Activated T-cell treated with anti-CD3 and anti-CD28 coated beads, Interleukin-2, amount 50 U/mL, for 1 hour (primary cell): ENCODE measurements around the gene G6PC3.

Experiments
- DNase-seq: peaks from one replicate; pipeline ENCODE4 v3.0.0-alpha.2; 2020

The G6PC3 gene

DNA sequence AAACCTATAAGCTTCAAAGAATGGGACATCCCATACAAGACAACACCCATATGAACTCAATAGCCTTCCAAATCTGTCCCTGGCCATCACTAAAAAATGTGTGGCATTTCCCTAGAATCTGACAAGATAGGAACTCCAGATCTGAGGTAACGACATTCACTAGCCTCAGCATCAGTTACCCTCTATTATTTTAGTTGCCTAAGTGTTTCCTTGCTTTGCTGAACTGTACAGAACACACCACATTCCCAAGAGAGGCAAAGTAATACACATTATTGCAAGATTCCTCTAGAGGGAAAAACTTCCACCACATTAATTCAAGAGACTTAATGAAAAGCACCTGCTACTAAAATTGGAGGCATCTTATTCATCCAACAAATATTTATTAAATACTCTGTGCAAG lies 9.1 kb upstream of the G6PC3 start:
- no peak for DNase-seq

DNA sequence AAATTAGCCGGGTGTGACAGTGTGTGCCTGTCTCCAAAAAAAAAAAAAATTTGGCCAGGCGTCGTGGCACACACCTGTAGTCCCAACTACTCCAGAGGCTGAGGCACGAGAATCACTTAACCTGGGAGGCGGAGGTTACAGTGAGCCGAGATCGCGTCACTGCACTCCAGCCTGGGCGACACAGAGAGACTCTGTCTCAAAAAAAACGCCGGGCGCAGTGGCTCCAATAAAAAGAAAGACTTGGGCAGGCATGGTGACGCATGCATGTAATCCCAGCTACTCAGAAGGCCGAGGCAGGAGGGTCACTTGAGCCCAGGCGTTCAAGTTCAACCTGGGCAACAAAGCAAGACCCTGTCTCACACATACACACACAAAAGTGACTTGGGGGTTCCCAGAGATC lies 7.7 kb upstream of the G6PC3 start:
- DNase-seq: no peak

DNA sequence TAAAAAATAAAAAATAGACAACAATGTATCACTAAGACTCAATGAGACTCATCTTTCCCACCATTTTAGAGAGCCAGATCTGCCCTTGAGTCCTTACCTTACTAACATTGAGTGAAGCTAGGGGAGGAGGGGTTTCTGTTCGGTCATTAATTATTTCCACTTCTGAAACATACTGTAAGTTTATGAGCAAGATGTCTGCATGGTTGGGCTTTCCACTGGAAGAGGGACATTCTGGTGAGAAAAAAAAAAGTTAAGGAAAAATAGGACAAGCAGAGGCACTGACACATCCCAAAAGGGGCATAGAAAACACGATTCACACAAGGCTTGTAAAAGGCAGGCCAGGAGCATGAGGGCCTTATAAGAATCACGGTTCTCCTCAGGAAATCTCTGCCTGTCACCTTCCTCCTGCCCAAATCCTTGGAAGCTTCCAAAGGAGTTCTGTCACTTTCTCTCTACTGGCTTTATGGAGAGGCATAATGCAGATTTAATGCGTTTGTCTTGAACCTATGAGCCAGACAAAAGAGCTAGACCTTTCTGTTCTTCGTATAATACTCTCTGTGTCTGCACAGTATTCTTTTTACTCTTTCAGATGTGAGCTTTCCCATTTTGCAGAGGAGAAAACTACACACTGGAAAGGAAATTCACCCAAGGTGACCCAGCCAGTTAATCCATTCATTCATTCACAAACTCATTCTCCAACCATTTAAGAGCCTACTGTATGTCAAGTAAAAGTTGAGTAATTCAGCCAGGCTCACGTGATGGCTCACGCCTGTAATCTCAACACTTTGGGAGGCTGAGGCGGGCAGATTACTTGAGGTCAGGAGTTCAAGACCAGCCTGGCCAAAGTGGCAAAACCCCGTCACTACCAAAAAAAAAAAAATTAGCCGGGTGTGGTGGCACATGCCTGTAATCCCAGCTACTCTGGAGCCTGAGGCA lies 6.6 kb upstream of the G6PC3 start:
- no peak for DNase-seq

DNA sequence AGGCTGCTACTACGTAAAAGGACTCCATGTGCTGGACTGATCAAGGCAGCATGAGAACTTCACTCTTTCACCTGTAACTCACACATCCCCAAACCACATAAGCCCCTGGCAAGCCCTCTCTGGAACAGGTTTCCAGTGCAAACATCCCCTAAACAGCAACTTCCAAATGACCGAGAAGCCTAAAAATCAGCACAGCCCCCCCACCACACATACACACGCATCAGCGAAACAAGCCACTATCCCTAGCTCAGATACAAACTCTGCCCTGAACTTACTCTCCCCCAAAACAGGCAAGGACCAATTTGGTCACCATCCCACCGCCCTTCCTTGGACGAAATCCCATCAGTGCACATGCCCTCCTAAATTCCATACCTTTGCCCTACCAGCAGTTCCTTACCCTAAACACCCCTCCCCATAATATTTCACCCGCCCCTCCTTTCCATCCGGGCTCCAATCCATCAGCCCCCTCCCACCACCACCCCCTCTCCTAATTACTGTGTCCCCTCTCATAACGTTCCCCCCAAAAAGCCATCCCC lies 4.8 kb upstream of the G6PC3 start:
- DNase-seq: peak; percentile 31

DNA sequence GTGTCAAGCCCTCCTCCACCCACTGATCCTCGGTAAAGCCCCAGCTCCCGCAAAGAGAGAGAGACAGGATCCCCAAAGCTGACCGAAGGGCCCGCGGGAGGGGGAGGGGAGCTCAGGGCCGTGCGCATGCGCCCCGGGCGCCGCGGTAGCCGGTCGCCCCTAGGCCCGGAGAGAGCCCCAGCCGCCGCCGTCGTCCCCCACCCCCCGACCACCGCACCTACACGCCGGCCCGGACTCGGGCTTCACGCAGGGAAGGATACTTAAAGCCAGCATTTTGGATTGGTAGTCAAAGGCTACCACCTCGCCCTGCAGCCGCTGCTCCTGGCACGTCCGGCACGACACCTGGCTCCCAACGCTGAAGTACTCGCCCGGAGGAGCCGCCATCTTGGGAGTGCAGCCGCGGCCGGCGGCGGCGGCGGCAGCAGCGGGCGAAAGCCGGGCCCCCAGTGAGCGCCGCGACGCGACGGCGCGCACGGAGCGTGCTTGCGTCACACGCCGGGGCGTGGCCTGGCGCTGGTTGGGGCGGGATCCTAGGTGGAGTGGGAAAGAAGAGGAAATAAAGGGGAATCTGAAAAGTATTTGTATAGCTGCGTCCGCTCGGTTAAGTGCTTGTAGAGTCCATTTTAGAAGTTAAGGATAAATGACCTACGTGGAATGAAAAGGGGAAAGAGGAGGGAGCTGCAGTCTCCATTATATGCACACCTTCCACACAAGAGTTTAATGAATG lies 4.2 kb upstream of the G6PC3 start, which contains the start of gene LSM12:
LSM12 (minus strand) TSS at position 468 of the 727 bp plus-strand sequence; CDS start at position 384, 84 bp downstream.
- DNase-seq: peak; percentile 97

DNA sequence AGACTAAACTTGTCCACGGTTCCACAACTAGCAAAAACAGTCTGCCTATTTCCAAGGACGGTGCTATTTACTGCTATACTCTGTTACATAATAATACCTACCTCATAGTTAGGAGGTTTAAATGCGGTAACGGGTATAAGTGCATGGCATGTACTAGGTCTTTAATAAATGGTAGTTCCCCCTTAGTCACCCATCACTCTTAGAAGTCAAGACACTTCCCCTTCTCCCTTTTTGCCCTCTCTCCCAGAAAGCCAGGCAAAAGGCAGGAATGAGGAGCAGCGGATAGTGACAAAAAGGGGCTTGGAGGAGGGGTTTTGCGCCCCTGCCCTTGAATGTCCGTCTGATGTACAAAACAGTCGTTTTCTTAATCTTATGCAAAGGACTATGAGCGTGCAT lies 3.0 kb upstream of the G6PC3 start:
- DNase-seq: no peak

DNA sequence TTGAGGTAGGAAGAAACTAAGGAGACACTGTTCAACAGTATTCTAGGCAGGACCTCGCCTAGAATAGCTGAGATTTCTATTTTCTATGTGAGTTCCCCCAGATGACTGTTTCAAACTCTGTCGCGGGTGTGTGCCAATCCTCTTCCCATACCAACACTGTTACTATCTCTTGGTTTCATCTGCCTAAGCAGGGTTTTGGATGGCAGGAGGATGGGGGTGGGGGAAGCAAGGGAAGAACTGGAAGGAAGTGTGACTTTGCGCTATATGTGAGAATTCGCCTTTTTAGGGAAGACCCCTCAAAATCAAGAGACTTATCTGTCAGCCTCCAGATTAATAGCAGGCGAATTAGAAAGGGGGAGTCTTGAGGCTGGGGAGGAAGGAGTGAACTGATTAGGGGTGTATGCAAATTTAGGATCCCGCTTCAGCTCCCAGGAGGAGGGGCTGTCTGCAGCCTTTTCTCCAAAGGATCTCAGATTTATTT lies 521 bp upstream of the G6PC3 start:
- no peak for DNase-seq

DNA sequence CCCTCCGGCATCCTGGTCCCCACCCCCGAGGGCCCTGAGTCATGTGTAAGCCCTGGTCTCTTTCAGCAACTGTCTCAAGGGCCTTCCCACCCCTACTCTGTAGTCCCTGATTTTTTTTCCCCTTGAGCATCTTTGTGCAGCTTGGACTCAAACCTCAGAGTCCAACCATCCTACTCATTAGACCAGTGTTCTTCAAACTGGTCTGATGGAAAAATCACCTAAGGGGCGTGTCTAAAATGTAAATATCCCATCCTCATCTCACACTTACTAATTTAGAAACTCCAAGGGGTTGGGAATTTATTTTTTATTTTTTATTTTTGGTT lies 624 bp downstream of the G6PC3 start:
- DNase-seq: no peak

DNA sequence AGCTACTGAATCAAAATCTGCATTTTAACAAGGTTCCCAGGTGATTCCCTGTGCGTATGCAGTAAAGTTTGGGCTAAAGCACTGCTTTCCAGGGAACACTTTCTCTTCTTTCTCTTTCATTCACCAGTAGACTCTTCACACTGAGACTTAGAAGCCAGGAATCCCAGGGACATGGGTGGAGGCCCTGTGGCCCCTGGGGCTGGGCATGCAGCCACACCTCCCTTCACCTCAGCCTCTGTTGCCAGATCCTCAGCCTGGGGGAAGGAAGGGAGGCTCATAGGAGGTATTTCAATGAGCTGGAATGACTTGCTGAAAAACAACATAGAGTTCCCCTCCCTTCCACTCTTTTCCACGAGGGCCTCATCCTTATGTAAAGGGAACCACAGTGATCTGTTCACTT lies 1.2 kb downstream of the G6PC3 start:
- no peak for DNase-seq

DNA sequence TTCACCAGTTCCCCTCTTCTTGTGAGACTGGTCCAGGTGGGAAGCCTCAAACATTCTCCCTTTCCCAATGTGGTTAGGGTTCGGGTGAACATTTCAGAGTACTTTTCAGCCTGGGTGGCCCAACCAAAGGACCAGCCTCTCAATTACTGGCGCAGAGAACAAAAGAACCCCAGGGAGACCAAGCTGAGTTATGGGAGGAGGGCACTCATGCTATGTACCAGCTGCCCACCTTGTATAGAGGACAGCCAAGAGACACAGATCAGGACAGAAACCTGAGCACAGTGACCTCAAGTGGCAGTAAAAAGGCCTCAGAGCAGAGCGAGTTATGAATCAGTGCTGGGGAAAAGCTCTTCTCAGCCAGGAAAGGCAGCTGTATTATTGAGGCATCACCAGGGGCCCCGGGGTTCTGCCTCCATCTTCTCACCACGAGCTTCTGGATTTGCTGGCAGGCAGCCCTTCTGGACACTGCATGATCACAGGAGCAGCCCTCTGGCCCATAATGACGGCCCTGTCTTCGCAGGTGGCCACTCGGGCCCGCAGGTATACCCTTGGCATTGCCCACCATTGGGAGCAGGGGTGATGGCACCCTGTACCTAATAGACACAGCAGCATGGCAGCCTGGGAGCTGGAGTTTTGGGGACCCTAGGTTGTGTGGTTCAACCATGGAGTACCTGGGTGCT lies 3.8 kb downstream of the G6PC3 start:
- DNase-seq: no peak

DNA sequence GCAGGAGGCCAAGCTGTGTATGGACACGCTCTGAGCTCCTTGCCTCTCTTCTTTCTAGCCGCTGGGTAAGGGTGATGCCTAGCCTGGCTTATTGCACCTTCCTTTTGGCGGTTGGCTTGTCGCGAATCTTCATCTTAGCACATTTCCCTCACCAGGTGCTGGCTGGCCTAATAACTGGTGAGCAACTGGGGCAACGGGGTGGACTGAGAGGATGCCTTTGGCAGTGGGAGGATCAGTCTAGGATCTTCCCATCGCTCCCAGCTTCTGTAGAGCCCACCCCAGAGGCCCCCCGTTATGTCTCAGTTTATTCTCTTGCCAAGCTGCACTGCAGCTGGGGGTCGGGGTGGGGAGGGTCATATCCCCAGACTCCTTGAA lies 4.4 kb downstream of the G6PC3 start:
- DNase-seq: no peak

DNA sequence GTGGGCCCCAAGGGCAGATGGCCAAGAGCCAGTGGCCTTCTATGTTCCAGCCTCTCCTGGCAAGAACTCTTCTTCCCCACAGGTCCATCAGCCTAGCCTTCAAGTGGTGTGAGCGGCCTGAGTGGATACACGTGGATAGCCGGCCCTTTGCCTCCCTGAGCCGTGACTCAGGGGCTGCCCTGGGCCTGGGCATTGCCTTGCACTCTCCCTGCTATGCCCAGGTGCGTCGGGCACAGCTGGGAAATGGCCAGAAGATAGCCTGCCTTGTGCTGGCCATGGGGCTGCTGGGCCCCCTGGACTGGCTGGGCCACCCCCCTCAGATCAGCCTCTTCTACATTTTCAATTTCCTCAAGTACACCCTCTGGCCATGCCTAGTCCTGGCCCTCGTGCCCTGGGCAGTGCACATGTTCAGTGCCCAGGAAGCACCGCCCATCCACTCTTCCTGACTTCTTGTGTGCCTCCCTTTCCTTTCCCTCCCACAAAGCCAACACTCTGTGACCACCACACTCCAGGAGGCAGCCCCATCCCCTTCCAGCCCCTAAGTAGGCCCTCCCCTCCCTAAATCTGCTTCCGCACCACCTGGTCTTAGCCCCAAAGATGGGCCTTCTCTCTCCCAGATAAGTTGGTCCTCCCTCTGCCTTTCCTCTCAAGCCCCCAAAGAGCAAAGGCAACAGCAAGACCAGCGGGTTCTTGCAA lies 5.2 kb downstream of the G6PC3 start:
- DNase-seq: no peak

DNA sequence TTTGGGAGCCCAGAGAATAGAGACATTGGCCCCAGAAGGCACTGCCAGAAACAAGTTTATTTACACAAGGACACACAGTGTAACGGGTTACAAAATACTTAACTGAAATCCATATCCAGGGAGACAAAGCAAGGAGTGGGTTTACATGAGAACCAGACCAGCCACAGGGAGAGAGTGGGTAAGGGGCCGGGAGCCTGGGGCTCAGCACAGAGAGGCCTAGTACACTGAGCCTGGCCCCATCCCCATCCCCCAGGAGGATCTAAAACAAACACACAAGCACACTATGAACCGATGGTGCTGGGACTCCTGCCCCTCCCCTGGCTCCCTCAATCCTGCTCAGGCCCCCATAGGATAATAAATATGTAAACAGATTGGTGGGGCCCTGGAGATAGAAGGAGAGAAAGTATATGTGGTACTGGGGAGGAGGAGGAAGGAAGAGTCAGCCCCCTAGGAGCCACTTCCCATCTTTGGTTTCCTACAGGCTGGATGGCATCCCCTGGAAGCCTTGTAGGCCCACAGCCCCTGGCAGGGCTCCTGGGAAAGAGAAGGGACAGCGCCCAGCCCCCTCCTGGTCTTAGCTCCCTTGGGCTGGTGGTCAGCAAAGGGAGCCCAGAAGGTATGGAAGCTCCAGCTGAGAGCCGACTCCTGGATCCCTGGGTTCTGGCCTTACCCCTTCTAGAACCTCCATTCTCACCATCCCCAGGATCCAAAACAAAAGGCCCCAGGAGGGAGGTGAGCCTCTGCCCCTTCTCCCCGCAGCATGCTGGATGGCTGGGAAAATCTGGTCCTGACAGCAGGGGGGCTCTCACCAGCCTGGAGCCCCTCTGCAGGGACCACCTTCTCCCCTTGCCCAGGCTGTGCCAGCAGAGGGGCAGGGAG lies 6.4 kb downstream of the G6PC3 start:
- no peak for DNase-seq

DNA sequence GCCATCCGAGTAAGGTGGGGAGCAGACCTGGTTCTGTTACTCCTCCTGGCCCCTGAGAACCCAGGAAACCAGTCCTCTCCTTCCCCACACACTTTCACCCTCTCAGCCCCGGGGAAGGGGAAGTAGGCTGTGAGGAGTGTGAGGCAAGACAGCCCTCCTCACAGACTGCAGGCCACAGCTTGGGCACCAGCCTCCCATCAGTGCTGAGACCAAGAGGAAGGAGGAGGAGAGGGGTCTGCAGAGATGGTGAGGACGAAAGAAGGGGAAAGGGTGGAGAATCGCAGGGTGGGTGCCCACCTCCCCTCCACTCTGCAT lies 7.0 kb downstream of the G6PC3 start:
- no peak for DNase-seq

DNA sequence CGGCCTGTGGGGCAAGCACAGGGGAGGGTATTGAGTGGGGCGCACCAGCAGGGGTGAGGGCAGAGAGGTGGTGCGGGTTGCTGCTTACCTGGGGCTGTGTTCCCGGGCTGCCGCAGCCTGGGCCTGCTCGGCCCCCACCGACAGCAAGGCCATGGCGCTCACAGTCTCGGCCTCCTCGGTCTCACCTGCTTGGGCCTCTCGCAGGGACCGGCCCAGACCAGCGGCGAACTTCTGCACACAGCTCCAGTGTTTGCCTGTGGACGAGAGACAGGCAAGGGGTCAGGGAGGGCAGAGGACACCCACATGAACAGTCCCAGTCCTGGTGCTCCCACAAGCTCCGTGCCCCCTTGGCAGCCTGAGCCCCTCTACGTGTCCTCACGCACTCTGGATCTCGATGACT lies 7.9 kb downstream of the G6PC3 start:
- DNase-seq: no peak

DNA sequence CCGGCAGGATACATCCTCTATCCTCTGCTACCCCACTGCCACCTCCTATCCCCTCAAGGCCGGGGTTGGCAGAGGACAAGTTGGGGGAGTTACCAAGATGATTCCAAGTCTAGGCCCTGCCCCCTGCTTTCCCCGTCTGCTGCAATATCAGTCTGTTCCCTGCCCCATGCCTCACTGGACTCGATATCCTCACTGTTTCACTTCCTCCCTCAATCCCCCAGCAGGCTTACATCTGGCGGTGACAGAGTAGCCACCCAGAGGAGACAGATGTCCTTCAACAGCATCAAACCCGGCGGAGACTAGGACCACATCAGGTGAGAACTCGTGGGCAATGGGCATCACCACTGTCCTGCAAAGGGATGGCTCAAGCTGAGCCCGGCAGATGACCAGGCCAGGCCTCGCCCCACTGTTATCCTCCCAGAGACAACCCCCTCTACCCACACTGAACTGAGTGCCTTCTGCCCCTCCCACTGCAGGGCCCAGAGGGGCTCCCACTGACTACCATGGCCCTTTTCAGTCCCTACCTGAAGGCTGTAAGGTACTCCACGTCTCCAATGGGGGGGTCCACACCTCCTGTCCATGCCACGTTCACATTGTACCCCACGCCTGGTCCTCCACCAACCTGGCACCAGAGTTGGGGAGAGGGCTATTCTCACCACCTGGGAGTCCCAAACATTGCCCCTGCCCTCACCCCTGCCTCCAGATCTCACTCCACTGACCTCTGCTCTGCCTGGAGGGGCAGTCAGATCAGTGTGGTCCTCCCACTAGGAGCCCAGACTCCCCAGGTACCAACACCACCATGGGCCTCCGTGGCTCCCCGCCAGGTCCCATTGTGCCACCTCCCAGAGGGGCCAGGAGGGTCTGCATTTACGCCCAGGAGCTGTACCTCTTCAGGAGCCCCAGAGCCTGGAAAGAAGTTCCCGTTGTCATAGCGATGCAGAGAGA lies 9.6 kb downstream of the G6PC3 start:
- DNase-seq: no peak

DNA sequence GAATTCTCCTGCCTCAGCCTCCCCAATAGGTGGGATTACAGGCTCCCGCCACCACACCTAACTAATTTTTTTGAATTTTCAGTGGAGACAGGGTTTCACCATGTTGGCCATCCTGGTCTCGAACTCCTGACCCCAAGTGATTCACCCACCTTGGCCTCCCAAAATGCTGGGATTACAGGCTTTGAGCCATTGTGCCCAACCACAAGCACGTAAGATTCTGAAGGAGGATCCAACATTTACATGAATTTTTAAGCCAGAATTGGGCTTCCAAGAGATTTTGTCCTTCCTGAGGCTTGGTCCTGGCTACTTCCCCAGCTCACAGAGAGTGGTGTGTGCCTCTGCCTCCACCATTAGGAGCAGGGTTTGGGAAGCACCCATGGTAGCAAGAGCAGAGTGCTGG lies 11.1 kb downstream of the G6PC3 start:
- DNase-seq: no peak

DNA sequence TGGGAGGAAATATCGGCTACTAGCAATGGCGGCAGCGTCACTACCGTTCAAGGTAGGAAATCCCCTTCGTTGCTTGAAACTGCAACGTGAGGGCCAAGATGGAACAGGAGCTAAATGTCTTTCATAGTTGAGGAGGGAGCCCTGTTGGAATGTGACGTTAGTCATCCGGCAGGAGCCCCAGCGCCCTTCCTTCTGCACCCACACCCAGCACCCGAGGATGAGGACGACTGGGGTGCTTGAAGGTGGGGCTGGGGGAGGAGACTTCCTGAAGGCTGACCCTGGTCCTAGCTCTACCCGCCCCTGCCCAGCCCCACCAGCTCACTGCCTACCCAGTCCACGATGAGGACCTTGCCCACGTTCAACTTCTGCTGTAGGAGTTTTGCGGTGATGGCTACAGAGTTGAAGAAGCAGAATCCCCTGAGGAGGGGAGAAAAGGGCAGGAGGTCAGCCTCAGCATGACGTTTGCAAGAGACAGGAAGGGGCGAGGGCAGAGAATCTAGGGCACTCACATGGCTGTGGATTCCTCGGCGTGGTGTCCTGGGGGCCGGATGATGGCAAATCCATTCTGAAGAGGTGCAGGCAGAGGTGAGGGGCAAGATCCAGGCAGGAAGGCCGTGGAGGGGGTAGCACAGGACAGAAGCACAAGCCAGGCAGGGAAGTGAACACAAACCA lies 11.9 kb downstream of the G6PC3 start:
- no peak for DNase-seq

DNA sequence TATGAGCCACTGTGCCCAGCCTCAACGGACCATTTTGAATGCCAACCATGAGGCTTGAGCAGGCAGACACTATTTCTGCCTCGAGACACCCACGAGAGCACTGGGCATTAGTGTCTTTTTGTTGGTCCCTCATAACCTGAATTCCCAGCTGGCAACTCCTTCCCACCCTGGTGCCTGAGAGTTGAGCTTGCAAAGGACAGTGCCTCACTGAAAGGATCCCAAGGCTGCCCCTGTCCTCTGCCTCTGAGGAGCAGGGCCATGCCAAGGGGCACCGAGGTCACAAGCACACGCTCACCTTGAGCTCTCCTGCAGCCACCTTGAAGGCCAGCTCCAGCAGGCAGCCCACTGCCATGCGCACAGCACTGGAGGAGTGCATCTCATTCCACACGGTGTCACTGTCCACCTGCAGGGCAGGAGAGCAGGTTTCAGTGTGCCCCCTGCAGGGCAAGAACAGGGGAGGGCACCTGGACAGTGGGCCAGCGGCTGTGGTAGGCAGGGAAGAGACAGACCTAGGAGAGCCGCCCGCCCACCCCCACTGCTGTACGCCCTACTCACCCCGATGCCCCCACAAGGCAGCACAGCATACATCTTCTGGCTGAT lies 12.8 kb downstream of the G6PC3 start:
- DNase-seq: no peak

DNA sequence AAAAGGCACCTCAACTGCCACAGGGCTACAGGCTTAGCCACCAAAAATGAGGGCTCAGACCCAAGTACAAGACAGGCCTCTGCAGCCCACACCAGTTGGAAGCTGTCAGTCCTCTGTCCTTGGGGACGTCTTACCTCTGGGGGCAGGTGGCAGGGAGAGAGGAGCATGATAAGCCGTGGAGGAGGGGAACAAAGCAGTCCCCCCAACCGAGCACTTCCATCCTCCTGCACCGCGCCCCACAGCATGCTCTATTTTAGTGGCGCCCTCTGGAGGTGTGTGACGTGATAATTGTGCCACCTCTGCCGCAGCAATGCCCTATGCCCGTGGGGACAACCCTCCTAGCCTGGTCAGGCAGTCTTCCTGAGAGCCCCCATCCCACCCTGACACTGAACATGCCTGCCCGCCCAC lies 13.6 kb downstream of the G6PC3 start:
- peak; percentile 32 for DNase-seq
